Measurements from ENCODE around the gene HOXC13.

Gene HOXC13

GRCh38 chr12:53938326-53939140, at the start of gene HOXC13:
Gene HOXC13, plus strand, starts transcription at chr12:53938831. Its CDS starts 76 bp downstream, at chr12:53938907.
- DNase-seq (ENCODE audit: low read depth) = no peak

GRCh38 chr12:53890081-53890480, 48.5 kb upstream of the HOXC13 start:
- DNase-seq (ENCODE audit: low read depth) = no peak

GRCh38 chr12:53892762-53893395, 45.8 kb upstream of the HOXC13 start:
- DNase-seq (ENCODE audit: low read depth) = no peak

- DNase-seq (ENCODE audit: low read depth) = no peak
These were observed 39.4 kb upstream of the HOXC13 start for GRCh38 chr12:53899230-53899629.

GRCh38 chr12:53907103-53907502, 31.5 kb upstream of the HOXC13 start:
- no peak for DNase-seq (ENCODE audit: low read depth)

GRCh38 chr12:53916788-53917655, 21.6 kb upstream of the HOXC13 start:
- no peak for DNase-seq (ENCODE audit: low read depth)

GRCh38 chr12:53924521-53925405, 13.9 kb upstream of the HOXC13 start:
- DNase-seq (ENCODE audit: low read depth) = no peak

- DNase-seq (ENCODE audit: low read depth) = no peak
These were observed 11.2 kb upstream of the HOXC13 start for GRCh38 chr12:53927220-53928029.

- no peak for DNase-seq (ENCODE audit: low read depth)
These were observed 10.4 kb upstream of the HOXC13 start for GRCh38 chr12:53928054-53928835.

GRCh38 chr12:53929527-53929926, 9.1 kb upstream of the HOXC13 start:
- no peak for DNase-seq (ENCODE audit: low read depth)

GRCh38 chr12:53930591-53931255, 7.9 kb upstream of the HOXC13 start:
- no peak for DNase-seq (ENCODE audit: low read depth)

GRCh38 chr12:53931844-53932581, 6.6 kb upstream of the HOXC13 start:
- DNase-seq (ENCODE audit: low read depth) = no peak

GRCh38 chr12:53932915-53933314, 5.7 kb upstream of the HOXC13 start:
- DNase-seq (ENCODE audit: low read depth) = no peak

- no peak for DNase-seq (ENCODE audit: low read depth)
These were observed 3.0 kb upstream of the HOXC13 start for GRCh38 chr12:53935383-53936341.

GRCh38 chr12:53937099-53937498, 1.5 kb upstream of the HOXC13 start:
- DNase-seq (ENCODE audit: low read depth) = no peak

GRCh38 chr12:53937596-53938325, 870 bp upstream of the HOXC13 start:
- no peak for DNase-seq (ENCODE audit: low read depth)

Data from iris pigment epithelial cell (primary cell).